ENCODE results near the gene SCPEP1.

SCPEP1 gene

GRCh38 chr17:57044976-57045867 is 67.3 kb downstream of the SCPEP1 start:
- ATAC-seq: no peak

GRCh38 chr17:57045868-57046704 is 68.2 kb downstream of the SCPEP1 start:
- ATAC-seq: peak; percentile 68 to 74

- no peak for ATAC-seq
Measured at GRCh38 chr17:57046749-57047148, 68.8 kb downstream of the SCPEP1 start.

GRCh38 chr17:57048096-57048495 is 70.2 kb downstream of the SCPEP1 start:
- ATAC-seq: no peak

GRCh38 chr17:57050306-57050705 is 72.4 kb downstream of the SCPEP1 start:
- no peak for ATAC-seq

- ATAC-seq: no peak
Measured at GRCh38 chr17:57051886-57052361, 74.0 kb downstream of the SCPEP1 start.
